ENCODE results near the gene SLC9A9.

The SLC9A9 gene

GRCh38 chr3:143352850-143353550 lies 495.3 kb downstream of the SLC9A9 start:
- H3K36me3 ChIP-seq (ENCODE audit: control insufficient read depth, insufficient read depth, low read length) = no peaks in the 10 kb centered on the region
- no peaks in the 10 kb centered on the region for H3K9me3 ChIP-seq (ENCODE audit: control insufficient read depth, low read length)
- peaks cover 15% of the 10 kb centered on the region for H3K4me1 ChIP-seq (ENCODE audit: control insufficient read depth, insufficient read depth, low read length)
- H3K4me3 ChIP-seq (ENCODE audit: low read length) = no peak overlapping the region
- H3K9ac ChIP-seq (ENCODE audit: low read length) = no peak overlapping the region
- H3K27me3 ChIP-seq (ENCODE audit: control insufficient read depth, insufficient read depth, low read length) = no peaks in the 10 kb centered on the region

GRCh38 chr3:143351895-143352608 lies 496.2 kb downstream of the SLC9A9 start:
- Histone ChIP-seq H3K36me3 (ENCODE audit: control insufficient read depth, insufficient read depth, low read length) (no peaks in the 10 kb centered on the region), H3K9ac (ENCODE audit: low read length) (no peak overlapping the region), H3K4me3 (ENCODE audit: low read length) (no peak overlapping the region), H3K4me1 (ENCODE audit: control insufficient read depth, insufficient read depth, low read length) (peaks cover 8% of the 10 kb centered on the region), H3K27me3 (ENCODE audit: control insufficient read depth, insufficient read depth, low read length) (no peaks in the 10 kb centered on the region), H3K9me3 (ENCODE audit: control insufficient read depth, low read length) (no peaks in the 10 kb centered on the region)

- H3K4me1 ChIP-seq (ENCODE audit: control insufficient read depth, insufficient read depth, low read length) = peaks cover 8% of the 10 kb centered on the region
- no peaks in the 10 kb centered on the region for H3K27me3 ChIP-seq (ENCODE audit: control insufficient read depth, insufficient read depth, low read length)
- no peak overlapping the region for H3K4me3 ChIP-seq (ENCODE audit: low read length)
- H3K9ac ChIP-seq (ENCODE audit: low read length) = no peak overlapping the region
- H3K9me3 ChIP-seq (ENCODE audit: control insufficient read depth, low read length) = no peaks in the 10 kb centered on the region
- H3K36me3 ChIP-seq (ENCODE audit: control insufficient read depth, insufficient read depth, low read length) = no peaks in the 10 kb centered on the region
Observed at GRCh38 chr3:143351354-143351753, 496.9 kb downstream of the SLC9A9 start.

GRCh38 chr3:143349455-143349854 lies 498.8 kb downstream of the SLC9A9 start:
- Histone ChIP-seq H3K4me1 (ENCODE audit: control insufficient read depth, insufficient read depth, low read length) (peaks cover 8% of the 10 kb centered on the region), H3K36me3 (ENCODE audit: control insufficient read depth, insufficient read depth, low read length) (no peaks in the 10 kb centered on the region)

GRCh38 chr3:143348486-143349327 lies 499.6 kb downstream of the SLC9A9 start:
- H3K36me3 ChIP-seq (ENCODE audit: control insufficient read depth, insufficient read depth, low read length) = no peaks in the 10 kb centered on the region
- no peak overlapping the region for H3K4me3 ChIP-seq (ENCODE audit: low read length)
- peaks cover 8% of the 10 kb centered on the region for H3K4me1 ChIP-seq (ENCODE audit: control insufficient read depth, insufficient read depth, low read length)
- H3K27me3 ChIP-seq (ENCODE audit: control insufficient read depth, insufficient read depth, low read length) = no peaks in the 10 kb centered on the region
- no peaks in the 10 kb centered on the region for H3K9me3 ChIP-seq (ENCODE audit: control insufficient read depth, low read length)
- no peak overlapping the region for H3K9ac ChIP-seq (ENCODE audit: low read length)

More at GRCh38 chr3:143349455-143349854, 498.8 kb downstream of the SLC9A9 start:
- H3K9me3 ChIP-seq (ENCODE audit: control insufficient read depth, low read length) = no peaks in the 10 kb centered on the region
- no peaks in the 10 kb centered on the region for H3K27me3 ChIP-seq (ENCODE audit: control insufficient read depth, insufficient read depth, low read length)
- no peak overlapping the region for H3K4me3 ChIP-seq (ENCODE audit: low read length)
- H3K9ac ChIP-seq (ENCODE audit: low read length) = no peak overlapping the region

- no peak overlapping the region for H3K4me3 ChIP-seq (ENCODE audit: low read length)
- H3K36me3 ChIP-seq (ENCODE audit: control insufficient read depth, insufficient read depth, low read length) = no peaks in the 10 kb centered on the region
- no peaks in the 10 kb centered on the region for H3K4me1 ChIP-seq (ENCODE audit: control insufficient read depth, insufficient read depth, low read length)
- H3K9ac ChIP-seq (ENCODE audit: low read length) = no peak overlapping the region
- no peaks in the 10 kb centered on the region for H3K9me3 ChIP-seq (ENCODE audit: control insufficient read depth, low read length)
- no peaks in the 10 kb centered on the region for H3K27me3 ChIP-seq (ENCODE audit: control insufficient read depth, insufficient read depth, low read length)
Observed at GRCh38 chr3:143344516-143345165, 503.6 kb downstream of the SLC9A9 start.

GRCh38 chr3:143343944-143344343 lies 504.3 kb downstream of the SLC9A9 start:
- Histone ChIP-seq H3K27me3 (ENCODE audit: control insufficient read depth, insufficient read depth, low read length) (no peaks in the 10 kb centered on the region), H3K4me3 (ENCODE audit: low read length) (no peak overlapping the region), H3K36me3 (ENCODE audit: control insufficient read depth, insufficient read depth, low read length) (no peaks in the 10 kb centered on the region), H3K4me1 (ENCODE audit: control insufficient read depth, insufficient read depth, low read length) (no peaks in the 10 kb centered on the region), H3K9ac (ENCODE audit: low read length) (no peak overlapping the region), H3K9me3 (ENCODE audit: control insufficient read depth, low read length) (no peaks in the 10 kb centered on the region)

GRCh38 chr3:143343031-143343430 lies 505.2 kb downstream of the SLC9A9 start:
- H3K27me3 ChIP-seq (ENCODE audit: control insufficient read depth, insufficient read depth, low read length) = no peaks in the 10 kb centered on the region
- H3K9ac ChIP-seq (ENCODE audit: low read length) = no peak overlapping the region
- H3K9me3 ChIP-seq (ENCODE audit: control insufficient read depth, low read length) = no peaks in the 10 kb centered on the region
- no peaks in the 10 kb centered on the region for H3K36me3 ChIP-seq (ENCODE audit: control insufficient read depth, insufficient read depth, low read length)
- H3K4me3 ChIP-seq (ENCODE audit: low read length) = no peak overlapping the region
- no peaks in the 10 kb centered on the region for H3K4me1 ChIP-seq (ENCODE audit: control insufficient read depth, insufficient read depth, low read length)

- Histone ChIP-seq H3K4me1 (ENCODE audit: control insufficient read depth, insufficient read depth, low read length) (peaks cover 5% of the 10 kb centered on the region), H3K9ac (ENCODE audit: low read length) (no peak overlapping the region), H3K4me3 (ENCODE audit: low read length) (no peak overlapping the region), H3K36me3 (ENCODE audit: control insufficient read depth, insufficient read depth, low read length) (no peaks in the 10 kb centered on the region), H3K9me3 (ENCODE audit: control insufficient read depth, low read length) (no peaks in the 10 kb centered on the region), H3K27me3 (ENCODE audit: control insufficient read depth, insufficient read depth, low read length) (no peaks in the 10 kb centered on the region)
Observed at GRCh38 chr3:143339451-143339850, 508.8 kb downstream of the SLC9A9 start.

- no peaks in the 10 kb centered on the region for H3K9me3 ChIP-seq (ENCODE audit: control insufficient read depth, low read length)
- no peak overlapping the region for H3K4me3 ChIP-seq (ENCODE audit: low read length)
- H3K4me1 ChIP-seq (ENCODE audit: control insufficient read depth, insufficient read depth, low read length) = peaks cover 5% of the 10 kb centered on the region
- no peaks in the 10 kb centered on the region for H3K36me3 ChIP-seq (ENCODE audit: control insufficient read depth, insufficient read depth, low read length)
- no peaks in the 10 kb centered on the region for H3K27me3 ChIP-seq (ENCODE audit: control insufficient read depth, insufficient read depth, low read length)
- H3K9ac ChIP-seq (ENCODE audit: low read length) = no peak overlapping the region
Observed at GRCh38 chr3:143337387-143337786, 510.9 kb downstream of the SLC9A9 start.

- H3K4me1 ChIP-seq (ENCODE audit: control insufficient read depth, insufficient read depth, low read length) = peaks cover 5% of the 10 kb centered on the region
- H3K9me3 ChIP-seq (ENCODE audit: control insufficient read depth, low read length) = no peaks in the 10 kb centered on the region
- no peaks in the 10 kb centered on the region for H3K36me3 ChIP-seq (ENCODE audit: control insufficient read depth, insufficient read depth, low read length)
- H3K9ac ChIP-seq (ENCODE audit: low read length) = no peak overlapping the region
- no peaks in the 10 kb centered on the region for H3K27me3 ChIP-seq (ENCODE audit: control insufficient read depth, insufficient read depth, low read length)
- H3K4me3 ChIP-seq (ENCODE audit: low read length) = no peak overlapping the region
Observed at GRCh38 chr3:143334231-143334630, 514.0 kb downstream of the SLC9A9 start.
